Subcutaneous adipose tissue (tissue), 4 donors: ENCODE measurements around the gene DDX60. TPM values are rescaled to one million over a fixed set of nuclear protein-coding genes. Genes with fewer than 3 reads are reported as not detected.

ENCODE experiments used
- CTCF ChIP-seq: fragments of 450-650 bp; IDR thresholded peaks from one replicate; pipeline ENCODE4 v1.5.1; 2016; ENCODE audit warnings: low read depth, mild to moderate bottlenecking, control low read depth, antibody characterized with exemption, moderate library complexity
- total RNA-seq, 4 donors: library from RNA; depleted of rRNA; stranded (reverse); fragments of >200 nt; gene quantifications; one replicate each; pipeline ENCODE4 v1.1.0, GENCODE V29; 2016

DDX60 gene
- total RNA-seq, 4 donors from 2014 or later: 16.7 to 33.7 (median 20.2) TPM

GRCh38 chr4:168291242-168291641 lies 27.3 kb downstream of the DDX60 start:
- TF ChIP-seq CTCF: no peak

- no peak for TF ChIP-seq CTCF
Measured at GRCh38 chr4:168279556-168279955, 39.0 kb downstream of the DDX60 start.

GRCh38 chr4:168275836-168276235 lies 42.7 kb downstream of the DDX60 start:
- no peak for TF ChIP-seq CTCF

- no peak for TF ChIP-seq CTCF
Measured at GRCh38 chr4:168274871-168275270, 43.7 kb downstream of the DDX60 start.

- no peak for TF ChIP-seq CTCF
Measured at GRCh38 chr4:168273838-168274237, 44.7 kb downstream of the DDX60 start.

GRCh38 chr4:168272488-168272887 lies 46.1 kb downstream of the DDX60 start:
- no peak for TF ChIP-seq CTCF

GRCh38 chr4:168269896-168270295 lies 48.7 kb downstream of the DDX60 start:
- no peak for TF ChIP-seq CTCF
